ENCODE measurements around the gene RTN4RL1. TPM values are rescaled to one million over a fixed set of nuclear protein-coding genes. Genes with fewer than 3 reads are reported as not detected.

The RTN4RL1 gene
- total and polyA plus RNA-seq, 2 of the 4 experiments (the other 2 are of a cell fraction) = under 0.01 to 0.03 TPM

- ChIA-PET CTCF (interaction anchor here (0.6 kb wide), 1 partner anchor 237 kb away, joined by 3 read pairs; no protein-coding TSS in a partner anchor), POLR2A (ENCODE audit: unreplicated experiment) (interaction anchor here (1.0 kb wide), 1 partner anchor 19 kb away, joined by 6 read pairs; no protein-coding TSS in a partner anchor)
- Histone ChIP-seq H3K27ac (ENCODE audit: insufficient read depth, low read length) (peak overlapping the region; percentile 38; the same call in 1 of the 2 replicates), H2BK120ac (ENCODE audit: low read depth, low read length) (no peak overlapping the region), H3K79me1 (ENCODE audit: low read depth in 1 of 2, low read length in 2 of 2) (peaks cover 1 to 23% of the 10 kb centered on the region in 2 experiments), H2BK15ac (ENCODE audit: low read depth, low read length) (no peak overlapping the region), H3K23ac (ENCODE audit: low read depth, low read length) (peak overlapping the region; percentile 66), H2AK5ac (ENCODE audit: low read depth, low read length) (0 out of 2 replicates have a peak overlapping the region, but pooled peaks have one; percentile 2), H2BK5ac (ENCODE audit: low read depth, low read length, poor library complexity, severe bottlenecking) (no peak overlapping the region), H3K27me3 (ENCODE audit: control insufficient read depth, insufficient read depth, low read length) (no peaks in the 10 kb centered on the region), H3K9me1 (ENCODE audit: insufficient read depth, low read length) (0 out of 2 replicates have a peak, but pooled peaks cover 2% of the 10 kb centered on the region), H4K20me1 (ENCODE audit: insufficient read depth, low read length) (peaks cover 14% of the 10 kb centered on the region; the same call in 1 of the 2 replicates), H4K5ac (ENCODE audit: low read depth, low read length) (no peak overlapping the region), H4K91ac (ENCODE audit: insufficient read depth, low read depth, low read length) (no peak overlapping the region), H3K4me1 (ENCODE audit: control insufficient read depth, insufficient read depth, low read length) (peaks cover 11% of the 10 kb centered on the region), H4K8ac (ENCODE audit: low read depth in 2 of 2, low read length in 2 of 2) (0 out of 4 replicates have a peak overlapping the region, but pooled peaks of 1 of the 2 experiments have one; percentile 1), H3K18ac (ENCODE audit: low read depth, low read length) (no peak overlapping the region), H3K4ac (ENCODE audit: low read depth, low read length) (peak overlapping the region; percentile 48), H3K4me2 (ENCODE audit: low read depth, low read length) (peak overlapping the region; percentile 95), H3K36me3 (ENCODE audit: control insufficient read depth, insufficient read depth, low read length) (peaks cover under 1% of the 10 kb centered on the region; the same call in 1 of the 2 replicates), H3K4me3 (ENCODE audit: insufficient read depth, low read depth, low read length) (peak overlapping the region; percentile 87), H3K9me3 (ENCODE audit: control insufficient read depth, insufficient read depth, low read length) (no peaks in the 10 kb centered on the region), H3K56ac (ENCODE audit: extremely low read depth, insufficient read depth, low read length) (0 out of 2 replicates have a peak overlapping the region, but pooled peaks have one; percentile 26), H2AFZ (replicated peaks; ENCODE audit: low read length, poor library complexity) (peak overlapping the region; percentile 98), H2BK20ac (ENCODE audit: low read depth, low read length) (no peak overlapping the region), H2AK9ac (replicated peaks; ENCODE audit: low read depth, low read length, poor library complexity) (peak overlapping the region; percentile 94), H3K14ac (replicated peaks; ENCODE audit: low read depth, low read length) (peak overlapping the region; percentile 43; the same call in 1 of the 2 replicates), H3K9ac (ENCODE audit: low read depth, low read length) (peak overlapping the region; percentile 30)
- WGBS, 2 experiments (ENCODE audit: extremely low coverage in 2 of 2, insufficient read length in 1 of 2) = 0% methylated on average over 35 of the region's 104 CpGs; no CpG with 5 or more reads in 1 of the 2 experiments
- intact Hi-C loops (cut with micrococcal nuclease) = loop anchor here (5.0 kb wide), 2 partner anchors 288 to 303 kb away; partner anchors contain the start of genes SGSM2 and TSR1
- TF ChIP-seq SMC3 (IDR thresholded peaks at IDR 0.05; ENCODE audit: low read depth, low read length) = 0 out of 2 replicates have a peak, but pooled peaks have one; percentile 9
- TF ChIP-seq CHD1 (IDR thresholded peaks at IDR 0.05; ENCODE audit: low read depth, low read length) = peak; percentile 66; the same call in 1 of the 2 replicates
- no peak for TF ChIP-seq FOS (IDR thresholded peaks at IDR 0.05; ENCODE audit: low read depth, low read length)
- peak; percentile 56 for TF ChIP-seq POLR2A (IDR thresholded peaks at IDR 0.05; ENCODE audit: low read depth, low read length)
- TF ChIP-seq CTCF (conservative IDR thresholded peaks at IDR 0.05; ENCODE audit: low read depth, low read length) = no peak
- TF ChIP-seq MXI1 (IDR thresholded peaks at IDR 0.05; ENCODE audit: borderline replicate concordance, low read depth, low read length) = peak; percentile 95
- no peak for TF ChIP-seq NFE2L2 (IDR thresholded peaks at IDR 0.05; ENCODE audit: low read depth, low read length)
- TF ChIP-seq BHLHE40 (IDR thresholded peaks at IDR 0.05; ENCODE audit: low read depth, low read length) = no peak
- TF ChIP-seq RAD21 (IDR thresholded peaks at IDR 0.05; ENCODE audit: low read length) = no peak
- no peak for TF ChIP-seq CEBPB (IDR thresholded peaks at IDR 0.05; ENCODE audit: low read depth, low read length)
- TF ChIP-seq RFX5 (IDR thresholded peaks at IDR 0.05; ENCODE audit: low read depth, low read length) = no peak
- TF ChIP-seq USF2 (IDR thresholded peaks at IDR 0.05; ENCODE audit: low read depth, low read length) = peak; percentile 85
- peak; percentile 80; the same call in 1 of the 2 replicates for TF ChIP-seq MAZ (IDR thresholded peaks at IDR 0.05; ENCODE audit: borderline replicate concordance, low read depth, low read length)
- peak; percentile 77 for DNase-seq
- no TSS peak for BruUV-seq (replicated peaks)
- in situ Hi-C loops (cut with MboI; ENCODE audit: low sequenced_read_pairs) = loop anchor here (25.0 kb wide), 1 partner anchor 337 kb away; the partner anchor contains the start of genes TLCD2 and WDR81
- ATAC-seq (ENCODE audit: low read depth) = peak; percentile 75
- dilution Hi-C loops (cut with HindIII; ENCODE audit: low sequenced_read_pairs, unreplicated experiment) = no loop called here
Observed at GRCh38 chr17:2049333-2050299, 24.5 kb upstream of the RTN4RL1 start.
